ENCODE results near the gene CLINT1.

GRCh38 chr5:157818368-157818767 lies 40.6 kb downstream of the CLINT1 start:
- TF ChIP-seq CTCF (IDR thresholded peaks at IDR 0.05) (no peak), EP300 (IDR thresholded peaks at IDR 0.05) (no peak)

All from stomach (tissue), 4 donors.